ENCODE data around the gene C2CD4D. TPM values are rescaled to one million over a fixed set of nuclear protein-coding genes. Genes with fewer than 3 reads are reported as not detected.

The C2CD4D gene
- total and polyA plus RNA-seq, 5 donors, result 0.05 to 0.21 (median 0.14) TPM; not detected in 1

- intact Hi-C loops (cut with DNase I), result no loop called here
- no peaks in the 10 kb centered on the region for H3K27me3 ChIP-seq (ENCODE audit: control insufficient read depth, insufficient read depth)
- no peak for DNase-seq
- no peak overlapping the region for H3K27ac ChIP-seq (ENCODE audit: low read length)
- 79% methylated on average over 12 of the region's 12 CpGs for WGBS
- H3K4me3 ChIP-seq (ENCODE audit: low read length), result no peak overlapping the region
- no peaks in the 10 kb centered on the region for H3K9me3 ChIP-seq (ENCODE audit: control insufficient read depth, low read length)
- no peaks in the 10 kb centered on the region for H3K4me1 ChIP-seq (ENCODE audit: control insufficient read depth, insufficient read depth, low read length)
- no peak for ATAC-seq
Measured at GRCh38 chr1:151813271-151813977, 26.2 kb downstream of the C2CD4D start.

GRCh38 chr1:151811181-151811580 is 28.4 kb downstream of the C2CD4D start:
- H3K4me3 ChIP-seq (ENCODE audit: low read length), result no peak overlapping the region
- no peak for ATAC-seq
- no peak for DNase-seq
- no peak overlapping the region for H3K27ac ChIP-seq (ENCODE audit: low read length)
- intact Hi-C loops (cut with DNase I), result no loop called here
- no peaks in the 10 kb centered on the region for H3K4me1 ChIP-seq (ENCODE audit: control insufficient read depth, insufficient read depth, low read length)
- 78% methylated on average over 9 of the region's 9 CpGs for WGBS
- H3K27me3 ChIP-seq (ENCODE audit: control insufficient read depth, insufficient read depth), result no peaks in the 10 kb centered on the region
- H3K9me3 ChIP-seq (ENCODE audit: control insufficient read depth, low read length), result no peaks in the 10 kb centered on the region

- H3K4me3 ChIP-seq (ENCODE audit: low read length), result no peak overlapping the region
Measured at GRCh38 chr1:151809985-151810556, 29.5 kb downstream of the C2CD4D start.

GRCh38 chr1:151809290-151809984 is 30.2 kb downstream of the C2CD4D start:
- 63% methylated on average over 8 of the region's 8 CpGs for WGBS
- peak; percentile 34 to 51 for ATAC-seq

More at GRCh38 chr1:151809985-151810556, 29.5 kb downstream of the C2CD4D start:
- Histone ChIP-seq H3K9me3 (ENCODE audit: control insufficient read depth, low read length) (no peaks in the 10 kb centered on the region), H3K27ac (ENCODE audit: low read length) (no peak overlapping the region), H3K27me3 (ENCODE audit: control insufficient read depth, insufficient read depth) (no peaks in the 10 kb centered on the region), H3K4me1 (ENCODE audit: control insufficient read depth, insufficient read depth, low read length) (no peaks in the 10 kb centered on the region)
- ATAC-seq (no peak), DNase-seq (no peak)
- intact Hi-C loops (cut with DNase I), result no loop called here
- 100% methylated on average over 1 of the region's 1 CpG for WGBS

GRCh38 chr1:151807766-151808165 is 31.9 kb downstream of the C2CD4D start:
- no peak for ATAC-seq
- Histone ChIP-seq H3K4me3 (ENCODE audit: low read length) (no peak overlapping the region), H3K27me3 (ENCODE audit: control insufficient read depth, insufficient read depth) (no peaks in the 10 kb centered on the region), H3K4me1 (ENCODE audit: control insufficient read depth, insufficient read depth, low read length) (no peaks in the 10 kb centered on the region), H3K27ac (ENCODE audit: low read length) (no peak overlapping the region), H3K9me3 (ENCODE audit: control insufficient read depth, low read length) (no peaks in the 10 kb centered on the region)
- no peak for DNase-seq
- WGBS, result 51% methylated on average over 1 of the region's 1 CpG
- intact Hi-C loops (cut with DNase I), result no loop called here

More at GRCh38 chr1:151809290-151809984, 30.2 kb downstream of the C2CD4D start:
- H3K4me1 ChIP-seq (ENCODE audit: control insufficient read depth, insufficient read depth, low read length), result no peaks in the 10 kb centered on the region
- H3K4me3 ChIP-seq (ENCODE audit: low read length), result no peak overlapping the region
- no peaks in the 10 kb centered on the region for H3K9me3 ChIP-seq (ENCODE audit: control insufficient read depth, low read length)
- DNase-seq, result no peak
- no peaks in the 10 kb centered on the region for H3K27me3 ChIP-seq (ENCODE audit: control insufficient read depth, insufficient read depth)
- intact Hi-C loops (cut with DNase I), result no loop called here
- H3K27ac ChIP-seq (ENCODE audit: low read length), result no peak overlapping the region

- no peak for ATAC-seq
- intact Hi-C loops (cut with DNase I), result no loop called here
- WGBS, result 75% methylated on average over 5 of the region's 5 CpGs
Measured at GRCh38 chr1:151807131-151807530, 32.5 kb downstream of the C2CD4D start.

GRCh38 chr1:151806170-151806569 is 33.5 kb downstream of the C2CD4D start:
- Histone ChIP-seq H3K27me3 (ENCODE audit: control insufficient read depth, insufficient read depth) (no peaks in the 10 kb centered on the region), H3K27ac (ENCODE audit: low read length) (no peak overlapping the region), H3K9me3 (ENCODE audit: control insufficient read depth, low read length) (no peaks in the 10 kb centered on the region), H3K4me1 (ENCODE audit: control insufficient read depth, insufficient read depth, low read length) (no peaks in the 10 kb centered on the region), H3K4me3 (ENCODE audit: low read length) (no peak overlapping the region)
- 83% methylated on average over 7 of the region's 7 CpGs for WGBS
- intact Hi-C loops (cut with DNase I), result no loop called here
- ATAC-seq (no peak), DNase-seq (no peak)

More at GRCh38 chr1:151807131-151807530, 32.5 kb downstream of the C2CD4D start:
- no peak overlapping the region for H3K27ac ChIP-seq (ENCODE audit: low read length)
- no peaks in the 10 kb centered on the region for H3K27me3 ChIP-seq (ENCODE audit: control insufficient read depth, insufficient read depth)
- H3K4me1 ChIP-seq (ENCODE audit: control insufficient read depth, insufficient read depth, low read length), result no peaks in the 10 kb centered on the region
- no peak overlapping the region for H3K4me3 ChIP-seq (ENCODE audit: low read length)
- DNase-seq, result no peak
- no peaks in the 10 kb centered on the region for H3K9me3 ChIP-seq (ENCODE audit: control insufficient read depth, low read length)

GRCh38 chr1:151805066-151805820 is 34.4 kb downstream of the C2CD4D start, which contains the start of gene LINGO4:
Gene LINGO4, minus strand, starts transcription at chr1:151805419. Its CDS starts 2,715 bp downstream, at chr1:151802704.
- Histone ChIP-seq H3K4me1 (ENCODE audit: control insufficient read depth, insufficient read depth, low read length) (no peaks in the 10 kb centered on the region), H3K27ac (ENCODE audit: low read length) (no peak within 1 kb of the TSS), H3K4me3 (ENCODE audit: low read length) (no peak within 1 kb of the TSS), H3K27me3 (ENCODE audit: control insufficient read depth, insufficient read depth) (no peaks in the 10 kb centered on the region), H3K9me3 (ENCODE audit: control insufficient read depth, low read length) (no peaks in the 10 kb centered on the region)
- intact Hi-C loops (cut with DNase I), result no loop called here
- 56% methylated on average over 12 of the region's 12 CpGs for WGBS
- DNase-seq (no peak), ATAC-seq (no peak)

- WGBS, result 90% methylated on average over 3 of the region's 3 CpGs
- no peak for ATAC-seq
- H3K4me3 ChIP-seq (ENCODE audit: low read length), result no peak overlapping the region
- no peaks in the 10 kb centered on the region for H3K27me3 ChIP-seq (ENCODE audit: control insufficient read depth, insufficient read depth)
- H3K9me3 ChIP-seq (ENCODE audit: control insufficient read depth, low read length), result no peaks in the 10 kb centered on the region
- intact Hi-C loops (cut with DNase I), result no loop called here
- DNase-seq, result no peak
- H3K27ac ChIP-seq (ENCODE audit: low read length), result no peak overlapping the region
- H3K4me1 ChIP-seq (ENCODE audit: control insufficient read depth, insufficient read depth, low read length), result no peaks in the 10 kb centered on the region
Measured at GRCh38 chr1:151803915-151804314, 35.7 kb downstream of the C2CD4D start.

- ATAC-seq, result no peak
- H3K4me3 ChIP-seq (ENCODE audit: low read length), result no peak overlapping the region
- H3K27ac ChIP-seq (ENCODE audit: low read length), result no peak overlapping the region
- DNase-seq, result no peak
- intact Hi-C loops (cut with DNase I), result no loop called here
- no peaks in the 10 kb centered on the region for H3K4me1 ChIP-seq (ENCODE audit: control insufficient read depth, insufficient read depth, low read length)
- H3K27me3 ChIP-seq (ENCODE audit: control insufficient read depth, insufficient read depth), result no peaks in the 10 kb centered on the region
- no peaks in the 10 kb centered on the region for H3K9me3 ChIP-seq (ENCODE audit: control insufficient read depth, low read length)
Measured at GRCh38 chr1:151803164-151803563, 36.5 kb downstream of the C2CD4D start.

- Histone ChIP-seq H3K4me1 (ENCODE audit: control insufficient read depth, insufficient read depth, low read length) (no peaks in the 10 kb centered on the region), H3K27ac (ENCODE audit: low read length) (no peak overlapping the region), H3K9me3 (ENCODE audit: control insufficient read depth, low read length) (no peaks in the 10 kb centered on the region), H3K27me3 (ENCODE audit: control insufficient read depth, insufficient read depth) (no peaks in the 10 kb centered on the region), H3K4me3 (ENCODE audit: low read length) (no peak overlapping the region)
- no peak for DNase-seq
- 84% methylated on average over 5 of the region's 5 CpGs for WGBS
- intact Hi-C loops (cut with DNase I), result no loop called here
- ATAC-seq, result no peak
Measured at GRCh38 chr1:151802372-151802771, 37.2 kb downstream of the C2CD4D start.
